ENCODE measurements around the gene UBQLN1. TPM values are rescaled to one million over a fixed set of nuclear protein-coding genes. Genes with fewer than 3 reads are reported as not detected.

The UBQLN1 gene
- total and polyA plus RNA-seq, 2 donors (not counting 3 experiments of a cell fraction or from before 2014, with no cell fraction given), result 66.1 to 110 TPM

- Histone ChIP-seq H3K9me1 (replicated peaks; ENCODE audit: control insufficient read depth, extremely low read depth, insufficient read depth, low read length) (no peaks in the 10 kb centered on the region), H3K4me2 (ENCODE audit: insufficient read depth, low read length) (no peak overlapping the region), H3K79me2 (ENCODE audit: control insufficient read depth, insufficient read depth, low read length) (no peaks in the 10 kb centered on the region), H3K4me3 (replicated peaks in 1 of 3; ENCODE audit: insufficient read depth in 1 of 3, low read depth in 1 of 3, low read length in 3 of 3) (no peak overlapping the region), H3K9me3 (replicated peaks; ENCODE audit: control insufficient read depth, insufficient read depth, low read length) (no peaks in the 10 kb centered on the region), H3K4me1 (ENCODE audit: control insufficient read depth, extremely low read depth, insufficient read depth, low read length) (no peaks in the 10 kb centered on the region), H3K27me3 (ENCODE audit: control insufficient read depth in 2 of 2, insufficient read depth in 2 of 2, low read length in 2 of 2) (peaks cover 0 to 10% of the 10 kb centered on the region in 2 experiments), H3K27ac (ENCODE audit: insufficient read depth, low read depth, low read length) (no peak overlapping the region), H3K9ac (replicated peaks; ENCODE audit: extremely low read depth, insufficient read depth, low read length) (no peak overlapping the region), H2AFZ (ENCODE audit: low read depth, low read length) (no peak overlapping the region), H3K36me3 (ENCODE audit: control insufficient read depth in 2 of 2, extremely low read depth in 1 of 2, insufficient read depth in 2 of 2, low read length in 2 of 2) (no peaks in the 10 kb centered on the region), H4K20me1 (replicated peaks; ENCODE audit: control insufficient read depth, extremely low read depth, insufficient read depth, low read length) (no peaks in the 10 kb centered on the region)
- BruUV-seq (replicated peaks), result no TSS peak
- dilution Hi-C loops (cut with MboI; ENCODE audit: extremely low pct_ligation_motif_present, low sequenced_read_pairs) (no loop called here), intact Hi-C loops (cut with micrococcal nuclease) (no loop called here)
- DNase-seq (ENCODE audit: low read depth, low spot score) (no peak), FAIRE-seq (no peak)
- CTCF ChIA-PET, result interaction anchor here (1.2 kb wide), 1 partner anchor 20 kb away, joined by 3 read pairs; no protein-coding TSS in a partner anchor
- POLR2A ChIA-PET, result no interaction called here
- TF ChIP-seq MYC (IDR thresholded peaks at IDR 0.05; ENCODE audit: low read depth, low read length) (no peak), FOS (IDR thresholded peaks at IDR 0.05; ENCODE audit: borderline replicate concordance, insufficient read depth, low read length) (no peak), POLR2A (IDR thresholded peaks at IDR 0.05; ENCODE audit: low read depth, low read length) (no peak), EZH2 (IDR thresholded peaks at IDR 0.05; ENCODE audit: borderline replicate concordance, low read depth, low read length, severe bottlenecking) (no peak), POLR2AphosphoS5 (IDR thresholded peaks at IDR 0.05; ENCODE audit: insufficient read depth, low read depth, low read length) (no peak), GATA2 (IDR thresholded peaks at IDR 0.05; ENCODE audit: insufficient read depth, insufficient read length, low read depth, low read length) (no peak), JUN (IDR thresholded peaks at IDR 0.05; ENCODE audit: borderline replicate concordance, insufficient read depth, insufficient read length, low read depth) (no peak), CTCF (IDR thresholded peaks at IDR 0.05; ENCODE audit: extremely low read depth in 1 of 2, insufficient read depth in 1 of 2, low read depth in 1 of 2, low read length in 2 of 2) (no peak), MAX (IDR thresholded peaks at IDR 0.05; ENCODE audit: insufficient read depth, insufficient read length) (no peak)
Measured at GRCh38 chr9:83722726-83723495, 15.2 kb upstream of the UBQLN1 start.
